Activated naive CD4-positive, alpha-beta T cell treated with anti-CD3 and anti-CD28 coated beads, Interleukin-2, amount 10 ng/mL, durations not matched to agents 7 days and 5 days (primary cell): Measurements from ENCODE around the gene NOS1AP.

Experiments used
- CTCF ChIA-PET: fragments of 350-600 bp; sonication (Branson Sonifier 250); formaldehyde crosslinking; loops from one replicate; lab custom pipeline; 2021; ENCODE audit warnings: antibody characterized with exemption; lab: Charles Lee
- DNase-seq: peaks from one replicate; pipeline ENCODE4 v3.0.0-alpha.2; 2020
- H3K27ac Mint-ChIP-seq: one replicate; pipeline ENCODE4 v1.8.0; 2021; ENCODE audit warnings: mild to moderate bottlenecking, moderate library complexity, mixed read lengths
- H3K27me3 Mint-ChIP-seq: one replicate; pipeline ENCODE4 v1.8.0; 2021; ENCODE audit warnings: mild to moderate bottlenecking, mixed read lengths
- H3K36me3 Mint-ChIP-seq: one replicate; pipeline ENCODE4 v1.8.0; 2021; ENCODE audit warnings: mixed read lengths
- H3K4me1 Mint-ChIP-seq: one replicate; pipeline ENCODE4 v1.8.0; 2021; ENCODE audit warnings: mixed read lengths
- H3K4me3 Mint-ChIP-seq: one replicate; pipeline ENCODE4 v1.8.0; 2021; ENCODE audit warnings: mild to moderate bottlenecking, moderate library complexity, mixed read lengths
- H3K9me3 Mint-ChIP-seq: one replicate; pipeline ENCODE4 v1.8.0; 2021; ENCODE audit warnings: mixed read lengths

Gene NOS1AP

GRCh38 chr1:162292422-162292849 is 222.9 kb downstream of the NOS1AP start:
- no peak overlapping the region for H3K4me3 Mint-ChIP-seq
- H3K27ac Mint-ChIP-seq = no peak overlapping the region
- no peaks in the 10 kb centered on the region for H3K4me1 Mint-ChIP-seq
- H3K36me3 Mint-ChIP-seq = no peaks in the 10 kb centered on the region
- DNase-seq = no peak
- H3K27me3 Mint-ChIP-seq = peaks cover 18% of the 10 kb centered on the region
- CTCF ChIA-PET = no interaction called here
- H3K9me3 Mint-ChIP-seq = no peaks in the 10 kb centered on the region

- Mint-ChIP-seq H3K9me3 (no peaks in the 10 kb centered on the region), H3K4me1 (no peaks in the 10 kb centered on the region), H3K27ac (no peak overlapping the region), H3K4me3 (no peak overlapping the region), H3K27me3 (peaks cover 20% of the 10 kb centered on the region), H3K36me3 (no peaks in the 10 kb centered on the region)
- CTCF ChIA-PET = no interaction called here
- DNase-seq = no peak
Measured at GRCh38 chr1:162293073-162293692, 223.7 kb downstream of the NOS1AP start.

- Mint-ChIP-seq H3K4me1 (no peaks in the 10 kb centered on the region), H3K36me3 (no peaks in the 10 kb centered on the region), H3K4me3 (no peak overlapping the region), H3K27me3 (peaks cover 22% of the 10 kb centered on the region), H3K9me3 (no peaks in the 10 kb centered on the region), H3K27ac (no peak overlapping the region)
- CTCF ChIA-PET = no interaction called here
- DNase-seq = no peak
Measured at GRCh38 chr1:162294015-162294414, 224.5 kb downstream of the NOS1AP start.

GRCh38 chr1:162297208-162297607 is 227.7 kb downstream of the NOS1AP start:
- CTCF ChIA-PET = no interaction called here
- DNase-seq = no peak
- Mint-ChIP-seq H3K27ac (no peak overlapping the region), H3K4me1 (no peaks in the 10 kb centered on the region), H3K27me3 (peaks cover 29% of the 10 kb centered on the region), H3K9me3 (no peaks in the 10 kb centered on the region), H3K4me3 (no peak overlapping the region), H3K36me3 (no peaks in the 10 kb centered on the region)

GRCh38 chr1:162298266-162298665 is 228.8 kb downstream of the NOS1AP start:
- no peak for DNase-seq
- Mint-ChIP-seq H3K27me3 (peaks cover 29% of the 10 kb centered on the region), H3K4me3 (no peak overlapping the region), H3K9me3 (no peaks in the 10 kb centered on the region), H3K36me3 (no peaks in the 10 kb centered on the region), H3K4me1 (no peaks in the 10 kb centered on the region), H3K27ac (no peak overlapping the region)
- CTCF ChIA-PET = no interaction called here

- DNase-seq = no peak
- Mint-ChIP-seq H3K27me3 (peaks cover 27% of the 10 kb centered on the region), H3K4me3 (no peak overlapping the region), H3K36me3 (no peaks in the 10 kb centered on the region), H3K27ac (no peak overlapping the region), H3K4me1 (no peaks in the 10 kb centered on the region), H3K9me3 (no peaks in the 10 kb centered on the region)
- CTCF ChIA-PET = no interaction called here
Measured at GRCh38 chr1:162299018-162299417, 229.5 kb downstream of the NOS1AP start.

- Mint-ChIP-seq H3K27me3 (peaks cover 15% of the 10 kb centered on the region), H3K27ac (no peak overlapping the region), H3K4me1 (no peaks in the 10 kb centered on the region), H3K9me3 (no peaks in the 10 kb centered on the region), H3K4me3 (no peak overlapping the region), H3K36me3 (no peaks in the 10 kb centered on the region)
- DNase-seq = no peak
- CTCF ChIA-PET = interaction anchor here (0.7 kb wide), 1 partner anchor 186 kb away, joined by 3 read pairs; no protein-coding TSS in a partner anchor
Measured at GRCh38 chr1:162300057-162300917, 230.8 kb downstream of the NOS1AP start.

- DNase-seq = no peak
- CTCF ChIA-PET = no interaction called here
- no peaks in the 10 kb centered on the region for H3K9me3 Mint-ChIP-seq
Measured at GRCh38 chr1:162301696-162302095, 232.2 kb downstream of the NOS1AP start.

GRCh38 chr1:162302306-162303003 is 233.0 kb downstream of the NOS1AP start:
- CTCF ChIA-PET = no interaction called here
- no peak overlapping the region for H3K27ac Mint-ChIP-seq

More at GRCh38 chr1:162301696-162302095, 232.2 kb downstream of the NOS1AP start:
- no peak overlapping the region for H3K27ac Mint-ChIP-seq
- no peak overlapping the region for H3K4me3 Mint-ChIP-seq
- H3K27me3 Mint-ChIP-seq = peaks cover 11% of the 10 kb centered on the region
- no peaks in the 10 kb centered on the region for H3K36me3 Mint-ChIP-seq
- H3K4me1 Mint-ChIP-seq = no peaks in the 10 kb centered on the region

GRCh38 chr1:162303004-162303344 is 233.5 kb downstream of the NOS1AP start:
- CTCF ChIA-PET = no interaction called here
- no peak overlapping the region for H3K4me3 Mint-ChIP-seq
- H3K4me1 Mint-ChIP-seq = no peaks in the 10 kb centered on the region
- peaks cover 11% of the 10 kb centered on the region for H3K27me3 Mint-ChIP-seq
- H3K9me3 Mint-ChIP-seq = no peaks in the 10 kb centered on the region
- H3K36me3 Mint-ChIP-seq = no peaks in the 10 kb centered on the region
- no peak overlapping the region for H3K27ac Mint-ChIP-seq
- no peak for DNase-seq

More at GRCh38 chr1:162302306-162303003, 233.0 kb downstream of the NOS1AP start:
- Mint-ChIP-seq H3K36me3 (no peaks in the 10 kb centered on the region), H3K4me1 (no peaks in the 10 kb centered on the region), H3K4me3 (no peak overlapping the region), H3K9me3 (no peaks in the 10 kb centered on the region), H3K27me3 (peaks cover 11% of the 10 kb centered on the region)
- no peak for DNase-seq

GRCh38 chr1:162304736-162305135 is 235.2 kb downstream of the NOS1AP start:
- CTCF ChIA-PET = no interaction called here
- Mint-ChIP-seq H3K36me3 (no peaks in the 10 kb centered on the region), H3K27ac (no peak overlapping the region), H3K9me3 (no peaks in the 10 kb centered on the region), H3K4me3 (no peak overlapping the region), H3K27me3 (peaks cover 7% of the 10 kb centered on the region), H3K4me1 (no peaks in the 10 kb centered on the region)
- no peak for DNase-seq

GRCh38 chr1:162305969-162306368 is 236.5 kb downstream of the NOS1AP start:
- H3K27me3 Mint-ChIP-seq = peaks cover 2% of the 10 kb centered on the region

GRCh38 chr1:162310337-162310736 is 240.8 kb downstream of the NOS1AP start:
- no peak overlapping the region for H3K4me3 Mint-ChIP-seq
- no peaks in the 10 kb centered on the region for H3K9me3 Mint-ChIP-seq
- H3K36me3 Mint-ChIP-seq = no peaks in the 10 kb centered on the region
- H3K4me1 Mint-ChIP-seq = no peaks in the 10 kb centered on the region
- H3K27me3 Mint-ChIP-seq = peaks cover 3% of the 10 kb centered on the region
- CTCF ChIA-PET = no interaction called here
- no peak overlapping the region for H3K27ac Mint-ChIP-seq
- no peak for DNase-seq

More at GRCh38 chr1:162305969-162306368, 236.5 kb downstream of the NOS1AP start:
- CTCF ChIA-PET = no interaction called here
- Mint-ChIP-seq H3K27ac (no peak overlapping the region), H3K9me3 (no peaks in the 10 kb centered on the region), H3K36me3 (no peaks in the 10 kb centered on the region), H3K4me3 (no peak overlapping the region), H3K4me1 (no peaks in the 10 kb centered on the region)
- no peak for DNase-seq

- Mint-ChIP-seq H3K36me3 (no peaks in the 10 kb centered on the region), H3K4me3 (no peak overlapping the region), H3K9me3 (no peaks in the 10 kb centered on the region), H3K27ac (no peak overlapping the region), H3K27me3 (peaks cover 4% of the 10 kb centered on the region), H3K4me1 (no peaks in the 10 kb centered on the region)
- CTCF ChIA-PET = no interaction called here
- no peak for DNase-seq
Measured at GRCh38 chr1:162314206-162314605, 244.7 kb downstream of the NOS1AP start.
